GM19351 (cell line): ENCODE results near the gene TICRR.

Source experiments
- ATAC-seq: cut with Tn5 transposase; IDR thresholded peaks from one replicate; pipeline ENCODE4 v1.9.1; 2021; ENCODE audit warnings: mild to moderate bottlenecking, moderate library complexity; ENCODE audit not compliant: unreplicated experiment

TICRR gene

GRCh38 chr15:89671687-89672086 lies 96.4 kb downstream of the TICRR start:
- no peak for ATAC-seq

- no peak for ATAC-seq
Observed at GRCh38 chr15:89672221-89673164, 97.2 kb downstream of the TICRR start.

GRCh38 chr15:89673165-89673512 lies 97.9 kb downstream of the TICRR start:
- ATAC-seq, result peak; percentile 64

GRCh38 chr15:89674526-89674925 lies 99.3 kb downstream of the TICRR start:
- ATAC-seq, result no peak

GRCh38 chr15:89675606-89676005 lies 100.3 kb downstream of the TICRR start:
- no peak for ATAC-seq

GRCh38 chr15:89677381-89677780 lies 102.1 kb downstream of the TICRR start:
- ATAC-seq, result no peak
